ENCODE results near the gene ADAMTS16.
"Not testable (repeated sequence)": the region's sequence is repeated elsewhere in the genome, so short reads cannot be mapped to it uniquely, and the experiment has no call there.

GRCh38 chr5:5137851-5138250 lies 2.3 kb upstream of the ADAMTS16 start:
- TF ChIP-seq CTCF, EZH2 (IDR thresholded peaks at IDR 0.05): not testable (repeated sequence)

Data from neural progenitor cell (in vitro differentiated cells).